ENCODE data around the gene S1PR1.

Gene S1PR1

GRCh38 chr1:101280049-101280592, 43.3 kb downstream of the S1PR1 start:
- DNase-seq (ENCODE audit: low spot score) = no peak

- DNase-seq (ENCODE audit: low spot score) = no peak
Observed at GRCh38 chr1:101280942-101281654, 44.3 kb downstream of the S1PR1 start.

GRCh38 chr1:101281751-101282150, 44.9 kb downstream of the S1PR1 start:
- no peak for DNase-seq (ENCODE audit: low spot score)

- DNase-seq (ENCODE audit: low spot score) = no peak
Observed at GRCh38 chr1:101282314-101283038, 45.7 kb downstream of the S1PR1 start.

GRCh38 chr1:101283443-101283842, 46.6 kb downstream of the S1PR1 start:
- DNase-seq (ENCODE audit: low spot score) = no peak

GRCh38 chr1:101284021-101284420, 47.2 kb downstream of the S1PR1 start:
- no peak for DNase-seq (ENCODE audit: low spot score)

- DNase-seq (ENCODE audit: low spot score) = no peak
Observed at GRCh38 chr1:101284622-101285218, 47.9 kb downstream of the S1PR1 start.

- DNase-seq (ENCODE audit: low spot score) = no peak
Observed at GRCh38 chr1:101285922-101286570, 49.2 kb downstream of the S1PR1 start.

GRCh38 chr1:101288491-101288944, 51.7 kb downstream of the S1PR1 start:
- peak; percentile 87 for DNase-seq (ENCODE audit: low spot score)

GRCh38 chr1:101290119-101290921, 53.5 kb downstream of the S1PR1 start:
- peak; percentile 91 for DNase-seq (ENCODE audit: low spot score)
